B cell (primary cell): ENCODE measurements around the gene OR1N2. TPM values are rescaled to one million over a fixed set of nuclear protein-coding genes. Genes with fewer than 3 reads are reported as not detected.

ENCODE experiments used
- ATAC-seq: fragments of 200-7000 bp; cut with Tn5 transposase; one replicate; pipeline ENCODE4 v1.10.0; 2021; ENCODE audit warnings: low read depth, mild to moderate bottlenecking, moderate number of reproducible peaks, moderate library complexity
- CTCF ChIA-PET: fragments of 350-600 bp; sonication (Branson Sonifier 250); formaldehyde crosslinking; loops from one replicate; lab custom pipeline; 2021; ENCODE audit warnings: antibody characterized with exemption, inconsistent platforms; lab: Charles Lee
- POLR2A ChIA-PET: fragments of 350-600 bp; sonication (Branson Sonifier 250); formaldehyde crosslinking; loops from one replicate; lab custom pipeline; 2021; ENCODE audit warnings: antibody characterized with exemption; lab: Charles Lee
- DNase-seq: peaks from one replicate; pipeline ENCODE4 v3.0.0; 2013
- H2AFZ ChIP-seq: 2 replicates; pipeline ENCODE4 v1.6.1; 2012; ENCODE audit warnings: mild to moderate bottlenecking, low read depth, low read length; ENCODE audit not compliant: insufficient read depth, poor library complexity, severe bottlenecking
- H3K27ac ChIP-seq, 2 donors: 1 replicate in 1 of 2; 2 replicates in 1 of 2; pipeline ENCODE4 v1.5.1; 2012 to 2013; ENCODE audit warnings: low read length in 2 of 2, mild to moderate bottlenecking in 2 of 2, moderate library complexity in 1 of 2
- H3K27me3 ChIP-seq, 4 experiments: fragments of 200-600 bp in 1 of 4; sonication (generic) in 1 of 4; replicated peaks in 1 of 4; 1 replicate in 2 of 4; 2 replicates in 2 of 4; pipeline versions ENCODE4 v1.6.1 to v1.7.0; 2013 to 2016; ENCODE audit warnings: low read length in 3 of 4, mild to moderate bottlenecking in 2 of 4, mixed read lengths in 1 of 4, moderate library complexity in 1 of 4; ENCODE audit not compliant: insufficient read depth in 4 of 4, control insufficient read depth in 3 of 4; ENCODE audit errors: control extremely low read depth in 1 of 4
- H3K36me3 ChIP-seq, 2 experiments: replicated peaks in 1 of 2; 1 replicate in 1 of 2; 2 replicates in 1 of 2; pipeline versions ENCODE4 v1.6.1 to v1.7.1; 2013; ENCODE audit warnings: low read length in 1 of 2; ENCODE audit not compliant: insufficient read depth in 2 of 2, control insufficient read depth in 1 of 2; ENCODE audit errors: control extremely low read depth in 1 of 2, extremely low read depth in 1 of 2
- H3K4me1 ChIP-seq, 2 donors: fragments of 200-600 bp in 1 of 2; sonication (generic) in 1 of 2; 1 replicate in 1 of 2; 2 replicates in 1 of 2; pipeline versions ENCODE4 v1.5.1 to v1.6.1; 2013 to 2017; ENCODE audit warnings: low read length in 2 of 2; ENCODE audit not compliant: control insufficient read depth in 2 of 2, insufficient read depth in 2 of 2
- H3K4me2 ChIP-seq: replicated peaks from 2 replicates; pipeline ENCODE3; 2012; ENCODE audit warnings: mild to moderate bottlenecking, low read depth, low read length; ENCODE audit not compliant: poor library complexity, severe bottlenecking
- H3K4me3 ChIP-seq, 5 experiments: fragments of 200-600 bp in 1 of 5; sonication (generic) in 1 of 5; 1 replicate in 3 of 5; 2 replicates in 2 of 5; pipeline versions ENCODE4 v1.5.1 to v1.7.0; 2011 to 2016; ENCODE audit warnings: low read length in 4 of 5, mild to moderate bottlenecking in 4 of 5, low read depth in 2 of 5, control low read depth in 1 of 5, moderate library complexity in 1 of 5; ENCODE audit not compliant: insufficient read depth in 1 of 5; ENCODE audit errors: control extremely low read depth in 1 of 5, extremely low read depth in 1 of 5
- H3K79me2 ChIP-seq: fragments of 200-600 bp; sonication (generic); one replicate; pipeline ENCODE4 v1.6.0; 2016; ENCODE audit warnings: low read length; ENCODE audit not compliant: control insufficient read depth, insufficient read depth
- H3K9ac ChIP-seq: fragments of 200-600 bp; sonication (generic); 2 replicates; pipeline ENCODE4 v1.6.1; 2017; ENCODE audit warnings: mild to moderate bottlenecking, low read length, moderate library complexity
- H3K9me3 ChIP-seq, 3 donors: one replicate each; pipeline versions ENCODE4 v1.6.1 to v1.7.1; 2013; ENCODE audit warnings: low read length in 2 of 3; ENCODE audit not compliant: control insufficient read depth in 2 of 3, insufficient read depth in 1 of 3; ENCODE audit errors: control extremely low read depth in 1 of 3
- H4K20me1 ChIP-seq: 2 replicates; pipeline ENCODE4 v1.6.0; 2012; ENCODE audit warnings: mild to moderate bottlenecking, low read length; ENCODE audit not compliant: insufficient read depth, control insufficient read depth, poor library complexity, severe bottlenecking
- H3K27ac Mint-ChIP-seq: one replicate; pipeline ENCODE4 v1.8.0; 2021; ENCODE audit warnings: mixed read lengths
- H3K27me3 Mint-ChIP-seq: one replicate; pipeline ENCODE4 v1.8.0; 2021; ENCODE audit warnings: mixed read lengths
- H3K4me1 Mint-ChIP-seq: one replicate; pipeline ENCODE4 v1.8.0; 2021; ENCODE audit warnings: mixed read lengths
- H3K4me3 Mint-ChIP-seq: one replicate; pipeline ENCODE4 v1.8.0; 2021; ENCODE audit warnings: mixed read lengths
- H3K9me3 Mint-ChIP-seq: one replicate; pipeline ENCODE4 v1.8.0; 2022; ENCODE audit warnings: mixed read lengths; ENCODE audit not compliant: insufficient read depth
- CTCF ChIP-seq: fragments of 200-600 bp; IDR thresholded peaks from one replicate; pipeline ENCODE4 v1.8.0; 2022; ENCODE audit warnings: antibody characterized with exemption, mild to moderate bottlenecking
- EZH2 ChIP-seq: IDR thresholded peaks from 2 replicates; pipeline ENCODE4 v1.6.1; 2012; ENCODE audit warnings: borderline replicate concordance, low read depth, mild to moderate bottlenecking, moderate library complexity, low read length; ENCODE audit not compliant: insufficient read depth, poor library complexity, severe bottlenecking
- WGBS: methylation state at CpG from one replicate; pipeline ENCODE4 v1.1.5; 2013; ENCODE audit warnings: missing lambda C conversion rate; ENCODE audit not compliant: insufficient coverage; 5-methylcytosine and 5-hydroxymethylcytosine counted together
- intact Hi-C: fragments of 100-400 bp; cut with micrococcal nuclease; formaldehyde crosslinking; loops from one replicate; pipeline ENCODE4 v1.10.0; 2022
- polyA plus RNA-seq: library from polyadenylated mRNA; depleted of rRNA; stranded (reverse); fragments of >200 nt; gene quantifications from 2 replicates; pipeline ENCODE4 v1.2.3, GENCODE V29; 2012
- total RNA-seq, 2 donors: library from RNA; stranded (reverse); fragments of 120-200 nt in 1 of 2; gene quantifications; 1 replicate in 1 of 2; 2 replicates in 1 of 2; pipeline versions ENCODE4 v1.2.3 to v1.2.4, GENCODE V29; 2013 to 2022

OR1N2 gene
- total and polyA plus RNA-seq, 2 donors (not counting 1 experiment from before 2014, with no cell fraction given): not detected

GRCh38 chr9:122572456-122572855 is 19.5 kb downstream of the OR1N2 start:
- H3K27ac Mint-ChIP-seq: no peak overlapping the region
- ChIA-PET POLR2A (no interaction called here), CTCF (no interaction called here)
- H3K27me3 ChIP-seq: no peaks in the 10 kb centered on the region
- no peaks in the 10 kb centered on the region for H3K4me1 ChIP-seq
- H3K9ac ChIP-seq: no peak overlapping the region
- H3K4me3 Mint-ChIP-seq: no peak overlapping the region
- no peaks in the 10 kb centered on the region for H3K79me2 ChIP-seq
- H3K9me3 Mint-ChIP-seq: peaks cover 4% of the 10 kb centered on the region
- H3K9me3 ChIP-seq: peaks cover 0 to 1% (median 0%) of the 10 kb centered on the region in 3 donors
- no peak for ATAC-seq
- H3K4me3 ChIP-seq: no peak overlapping the region
- H3K4me2 ChIP-seq: no peak overlapping the region
- TF ChIP-seq EZH2 (no peak), CTCF (no peak)
- no peaks in the 10 kb centered on the region for H4K20me1 ChIP-seq
- H3K27ac ChIP-seq: no peak overlapping the region
- WGBS: 94% methylated on average over 2 of the region's 2 CpGs
- no peak overlapping the region for H2AFZ ChIP-seq
- H3K4me1 Mint-ChIP-seq: no peaks in the 10 kb centered on the region
- peaks cover 21% of the 10 kb centered on the region for H3K27me3 Mint-ChIP-seq
- intact Hi-C loops: no loop called here
- no peak for DNase-seq
- no peaks in the 10 kb centered on the region for H3K36me3 ChIP-seq

GRCh38 chr9:122579874-122580273 is 27.0 kb downstream of the OR1N2 start:
- Mint-ChIP-seq H3K27me3 (peaks cover 12% of the 10 kb centered on the region), H3K27ac (no peak overlapping the region), H3K4me3 (no peak overlapping the region), H3K4me1 (no peaks in the 10 kb centered on the region), H3K9me3 (peaks cover 4% of the 10 kb centered on the region)
- no peak for DNase-seq
- Histone ChIP-seq H3K4me1 (no peaks in the 10 kb centered on the region), H3K4me2 (no peak overlapping the region), H2AFZ (no peak overlapping the region), H3K27ac (no peak overlapping the region), H3K9ac (no peak overlapping the region), H3K79me2 (no peaks in the 10 kb centered on the region), H3K9me3 (peaks cover 0 to 1% (median 0%) of the 10 kb centered on the region in 3 donors), H3K36me3 (no peaks in the 10 kb centered on the region), H3K4me3 (no peak overlapping the region), H4K20me1 (no peaks in the 10 kb centered on the region), H3K27me3 (no peaks in the 10 kb centered on the region)
- TF ChIP-seq CTCF (no peak), EZH2 (no peak)
- ATAC-seq: no peak
- no CpG with 5 or more reads among the region's 5 CpGs for WGBS
- intact Hi-C loops: no loop called here
- ChIA-PET POLR2A (no interaction called here), CTCF (no interaction called here)
